NCI-H2196 treated with DMSO at 0.1 percent for 48 hours (cell line): ENCODE results near the gene FTO.

ENCODE experiments used
- DNase-seq: peaks from one replicate; lab custom pipeline; 2025; ENCODE audit not compliant: unreplicated experiment; lab: John Stamatoyannopoulos, UW

Gene FTO

DNA sequence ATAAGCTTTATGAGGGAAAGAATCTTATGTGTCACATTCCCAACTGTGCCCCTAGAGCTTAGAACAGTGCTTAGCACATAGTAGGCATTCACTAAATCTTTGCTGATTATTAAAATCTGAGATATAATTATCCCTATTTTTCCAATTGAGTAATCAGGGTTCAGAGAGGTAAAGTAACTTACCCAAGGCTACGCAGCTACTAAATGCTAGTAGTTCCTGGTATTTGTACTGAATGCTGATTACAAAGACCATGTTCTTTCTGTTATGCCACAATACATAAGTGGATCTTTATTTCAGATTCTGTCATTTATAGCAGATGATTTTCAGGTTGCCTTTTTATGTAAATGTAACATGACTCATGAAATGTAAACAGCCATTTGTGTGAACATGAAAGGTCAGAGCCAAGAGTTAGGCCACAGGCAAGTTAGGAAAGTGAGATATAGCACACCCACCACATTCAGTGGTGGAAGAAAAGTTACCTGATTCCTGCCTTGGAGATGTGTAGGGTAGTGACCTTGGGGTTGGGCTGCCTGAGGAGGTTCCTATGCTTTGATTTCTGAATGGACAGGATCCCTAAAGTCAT is 77.2 kb downstream of the FTO start:
- DNase-seq, result no peak

DNA sequence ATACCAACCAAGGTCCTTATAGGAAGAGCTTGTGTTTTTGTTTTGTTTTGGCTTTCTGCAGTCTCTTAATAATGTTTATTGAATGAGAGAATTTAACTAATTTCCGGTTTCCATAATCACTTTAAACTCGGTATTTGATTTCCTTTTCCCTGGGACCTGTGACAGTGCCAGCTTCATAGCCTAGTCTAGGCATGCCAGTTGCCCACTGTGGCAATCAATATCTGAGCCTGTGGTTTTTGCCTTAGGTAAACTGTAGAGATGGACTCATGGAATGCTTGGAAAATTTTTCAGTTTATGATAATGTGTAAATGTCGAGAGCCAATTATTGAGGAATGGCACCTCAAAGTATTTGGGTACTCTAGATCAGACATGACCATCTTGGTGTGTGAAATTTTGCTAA is 78.2 kb downstream of the FTO start:
- DNase-seq, result no peak

DNA sequence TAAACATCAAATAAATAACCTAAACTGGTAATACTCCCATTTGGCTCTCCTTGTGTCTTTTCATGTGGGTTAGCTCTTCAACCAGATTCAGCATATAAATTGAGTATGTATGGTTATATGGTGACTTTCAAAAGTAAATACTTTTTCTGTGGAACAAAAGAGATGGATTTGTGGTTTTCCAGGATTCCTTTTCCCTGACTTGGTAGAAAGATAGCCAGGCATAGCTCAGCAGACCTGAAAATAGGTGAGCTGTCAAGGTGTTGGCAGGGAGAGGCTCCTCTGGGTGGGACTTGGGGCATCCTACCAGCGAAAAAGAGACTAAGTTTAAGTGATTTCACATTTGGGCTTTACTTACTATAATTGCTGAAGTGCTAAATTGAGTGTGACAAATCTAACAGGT is 80.3 kb downstream of the FTO start:
- DNase-seq, result no peak

DNA sequence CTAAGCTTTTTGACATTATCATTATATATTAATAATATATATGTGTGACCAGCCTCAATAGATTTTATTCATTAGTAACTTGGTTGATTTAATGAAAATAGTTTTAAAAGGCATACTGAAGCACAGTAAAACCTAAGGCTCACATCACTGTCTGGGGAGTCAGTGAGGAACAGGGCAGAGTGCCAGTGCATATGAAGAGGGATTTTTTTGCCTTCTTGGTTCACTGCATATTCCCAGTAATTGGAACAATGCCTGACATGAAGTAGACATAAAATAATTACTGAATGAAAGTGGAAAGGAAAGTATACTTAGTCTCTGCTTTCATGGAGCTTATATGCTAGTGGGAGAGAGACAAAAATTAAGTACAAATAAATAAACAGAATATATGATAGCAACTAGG is 81.1 kb downstream of the FTO start:
- no peak for DNase-seq

DNA sequence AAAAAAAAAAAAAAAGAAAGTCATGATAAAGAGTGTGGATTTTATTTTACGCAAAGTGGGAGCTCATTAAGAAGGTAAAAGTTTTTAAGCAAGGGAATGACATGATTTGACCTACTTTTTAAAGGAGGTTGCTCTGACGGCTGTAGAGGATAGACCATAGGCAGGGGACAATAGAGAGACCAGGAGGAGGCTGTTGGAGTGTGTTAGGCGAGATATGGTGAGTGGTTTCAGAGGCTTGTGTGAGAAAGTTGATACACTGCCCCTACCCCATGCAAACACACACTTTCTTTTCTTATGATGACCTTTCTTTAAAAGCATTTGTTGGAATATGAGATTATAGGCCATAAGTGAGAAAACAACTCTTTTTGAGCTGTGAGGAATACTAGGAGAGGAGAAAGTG is 82.0 kb downstream of the FTO start:
- DNase-seq, result no peak

DNA sequence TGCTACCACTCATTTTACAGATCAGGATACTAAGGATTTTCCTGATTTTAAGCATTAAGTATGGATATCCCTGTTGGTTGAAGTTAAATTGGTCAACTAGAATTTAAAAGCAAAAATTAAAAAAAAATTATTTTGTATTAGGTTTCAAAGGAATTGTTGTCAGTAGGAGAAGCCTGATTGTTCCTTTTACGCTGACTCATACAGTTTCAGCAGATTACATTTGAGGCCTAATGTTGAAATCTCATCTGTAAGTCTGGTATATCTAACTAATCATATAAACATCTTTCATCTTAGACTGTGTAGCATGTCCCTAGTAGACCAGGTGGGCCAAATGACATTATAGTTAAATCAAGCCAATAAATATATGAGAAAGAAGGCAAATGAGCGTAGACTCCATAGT is 83.5 kb downstream of the FTO start:
- no peak for DNase-seq

DNA sequence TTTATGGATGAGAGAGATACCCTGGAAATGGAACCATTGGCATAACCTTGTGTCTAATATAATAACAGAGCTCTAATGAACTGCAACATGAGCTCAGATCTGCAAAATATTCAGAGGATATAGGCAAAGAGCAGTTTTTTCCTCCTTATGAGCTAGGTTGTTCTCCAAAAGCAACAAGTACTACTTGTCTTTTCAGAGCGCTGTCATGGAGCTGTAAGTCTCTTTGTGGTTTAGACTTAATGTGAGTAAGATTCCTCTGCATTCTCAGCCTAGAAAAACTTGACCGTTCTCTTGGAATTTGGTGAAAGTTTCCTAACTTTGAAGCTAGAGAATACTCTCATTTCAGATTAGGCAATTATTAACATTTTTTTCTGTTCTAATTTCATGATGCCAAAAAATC is 85.2 kb downstream of the FTO start:
- DNase-seq, result no peak

DNA sequence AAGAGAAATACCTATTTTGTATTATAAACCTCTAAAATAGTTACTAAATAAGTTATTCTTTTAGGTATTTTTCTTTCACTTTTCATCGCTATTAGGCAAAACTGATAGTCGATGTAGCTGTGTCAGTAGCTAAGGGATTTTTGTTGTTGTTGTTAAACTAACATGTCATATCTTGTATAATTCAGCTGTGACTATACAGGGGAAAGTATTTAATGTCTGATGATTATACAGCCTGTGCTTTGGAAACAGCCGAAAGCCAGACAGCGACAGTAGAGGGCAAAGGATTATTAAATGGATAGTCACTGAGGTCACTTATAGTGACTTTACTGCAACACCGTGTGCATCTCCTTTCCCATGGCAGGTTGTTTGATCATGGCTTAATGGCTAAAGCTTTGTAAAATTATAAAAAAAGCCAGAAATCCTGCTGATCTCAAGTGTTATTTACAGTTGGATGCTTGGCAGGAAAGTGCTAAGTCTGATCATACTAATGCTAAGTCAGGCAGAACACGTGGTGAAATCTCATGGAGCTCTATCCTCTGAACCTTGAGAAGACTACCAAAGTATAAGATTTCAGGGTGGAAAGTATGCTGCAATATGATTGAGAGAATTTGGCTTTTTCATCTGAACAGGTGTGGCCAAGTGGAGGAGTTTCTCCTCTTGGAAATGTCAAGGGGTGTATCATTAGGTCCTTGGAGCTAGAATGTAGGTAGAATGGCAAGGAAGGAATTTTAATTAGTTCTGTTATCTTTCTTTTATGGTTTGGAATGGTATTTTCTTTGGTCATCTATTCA is 88.4 kb downstream of the FTO start:
- no peak for DNase-seq

DNA sequence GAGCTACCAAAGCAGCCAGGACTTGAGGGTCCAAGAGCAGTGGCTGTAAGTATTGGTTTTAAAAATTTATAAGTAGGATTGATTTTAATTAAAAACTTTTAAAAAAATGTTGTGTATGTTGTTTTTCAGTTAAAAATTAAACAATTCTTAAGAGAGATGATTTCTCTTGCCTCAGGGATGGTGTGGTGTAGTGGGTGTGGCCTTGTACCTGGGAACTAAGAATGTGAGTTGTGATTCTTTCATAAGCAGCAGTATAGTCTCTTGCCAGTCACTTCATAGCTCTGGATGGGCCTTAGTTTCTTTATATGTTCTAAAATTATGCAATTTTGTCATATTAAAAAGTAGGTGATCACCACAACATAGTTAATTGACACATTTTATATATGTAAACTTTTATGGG is 99.5 kb downstream of the FTO start:
- DNase-seq, result no peak

DNA sequence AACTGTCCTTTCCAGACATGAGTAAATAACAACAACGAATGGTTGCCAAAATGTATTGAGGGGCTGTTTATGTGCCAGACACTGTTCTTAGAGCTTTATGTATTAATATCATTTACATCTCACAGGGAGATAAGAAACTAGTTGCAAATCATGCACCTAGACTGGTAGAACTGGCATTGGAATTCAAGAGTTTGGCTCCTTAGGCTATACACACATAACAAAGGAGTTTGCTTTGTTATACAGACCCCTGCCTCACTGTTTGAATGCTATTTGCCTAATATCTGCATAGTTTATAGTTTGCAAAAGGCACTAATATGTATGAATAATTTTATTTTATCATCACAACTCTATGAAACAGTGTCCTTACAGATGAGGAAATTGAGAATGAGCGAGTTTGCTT is 100.0 kb downstream of the FTO start:
- no peak for DNase-seq

DNA sequence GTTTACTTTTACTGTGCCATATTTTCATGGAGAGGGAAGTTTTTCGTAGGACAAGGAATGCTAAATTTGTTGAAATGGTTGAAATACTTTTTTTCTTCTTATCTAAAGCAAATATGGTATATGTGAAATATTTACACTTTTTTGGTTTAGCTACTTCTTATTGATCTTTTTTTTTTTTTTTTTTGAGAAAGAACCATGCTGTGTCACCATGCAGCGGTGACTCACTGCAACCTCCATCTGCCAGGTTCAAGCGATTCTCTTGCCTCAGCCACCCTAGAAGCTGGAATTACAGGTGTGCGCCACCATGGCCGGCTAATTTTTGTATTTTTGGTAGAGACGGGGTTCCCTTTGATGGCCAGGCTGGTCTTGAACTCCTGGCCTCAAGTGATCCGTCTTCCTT is 100.5 kb downstream of the FTO start:
- no peak for DNase-seq

DNA sequence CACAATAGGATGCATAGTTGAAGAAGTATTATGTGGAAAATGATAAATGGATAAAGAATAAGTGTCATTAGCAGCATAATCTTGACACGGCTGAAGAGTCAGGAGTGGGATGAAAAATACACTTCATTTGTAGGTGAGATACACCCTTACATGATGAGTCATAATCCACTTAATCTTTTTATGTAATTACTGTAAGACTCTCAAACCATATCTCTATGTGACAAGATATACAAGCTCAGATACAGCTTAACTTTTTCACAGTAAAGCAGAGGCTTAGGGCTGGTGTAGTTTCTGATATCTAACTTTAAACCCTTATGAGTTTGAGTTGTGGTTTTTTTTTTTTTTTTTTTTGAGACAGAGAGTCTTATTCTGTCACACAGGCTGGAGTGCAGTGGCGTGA is 101.2 kb downstream of the FTO start:
- DNase-seq, result no peak

DNA sequence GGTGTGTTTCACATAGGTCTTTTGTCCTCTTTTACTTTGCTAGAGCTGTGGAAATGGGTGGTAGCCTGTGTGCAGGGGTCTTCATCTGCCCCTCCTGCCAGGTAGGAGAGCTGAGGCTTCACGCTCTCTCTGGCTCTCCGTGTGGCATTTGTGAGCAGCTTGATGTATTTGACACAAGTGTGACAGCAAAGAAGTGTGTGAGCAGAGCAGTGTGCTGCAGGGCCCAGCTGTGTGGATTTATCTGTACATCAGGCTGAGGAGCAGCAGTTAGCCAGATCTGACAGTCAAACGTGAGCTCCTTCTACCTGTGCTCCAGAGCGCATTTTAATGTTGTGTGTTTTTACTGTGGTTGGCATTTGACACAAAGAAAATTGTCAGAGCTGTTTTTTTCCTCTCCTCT is 101.8 kb downstream of the FTO start:
- DNase-seq, result no peak

DNA sequence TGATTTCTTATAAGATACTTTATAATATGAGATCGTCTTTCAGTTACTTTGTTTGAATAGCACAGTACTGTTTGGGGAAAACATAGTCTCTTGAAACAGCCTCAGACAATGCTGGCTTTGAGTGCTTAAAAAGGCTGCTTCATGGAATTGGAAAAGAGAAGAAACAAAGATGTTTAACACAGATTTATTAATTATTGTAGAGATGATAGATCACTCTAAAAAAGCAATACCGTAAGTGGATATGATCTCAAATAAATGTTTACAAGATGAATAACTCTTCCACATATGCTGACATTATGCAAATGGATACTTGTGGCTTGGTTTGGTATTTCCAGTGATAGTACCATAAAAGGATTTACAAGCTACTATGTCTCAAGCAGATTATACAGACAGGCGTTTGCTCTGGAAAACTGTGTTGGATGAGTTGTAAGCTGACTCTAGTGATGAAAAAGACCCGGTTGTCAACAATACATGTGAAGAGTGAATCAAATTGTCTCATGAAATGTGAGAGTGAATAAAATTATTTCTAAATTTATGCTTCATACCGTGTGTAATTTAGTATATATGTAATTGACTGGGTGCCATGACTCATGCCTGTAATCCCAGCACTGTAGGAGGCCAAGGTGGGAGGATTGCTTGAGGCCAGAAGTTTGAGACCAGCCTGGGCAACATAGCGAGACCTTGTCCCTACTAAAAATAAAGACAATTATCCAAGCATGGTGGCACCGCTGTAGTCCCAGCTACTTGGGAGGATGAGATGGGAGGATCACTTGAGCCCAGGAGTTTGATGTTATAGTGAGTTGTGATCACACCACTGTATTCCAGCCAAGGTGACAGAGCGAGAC is 105.4 kb downstream of the FTO start:
- DNase-seq, result no peak

DNA sequence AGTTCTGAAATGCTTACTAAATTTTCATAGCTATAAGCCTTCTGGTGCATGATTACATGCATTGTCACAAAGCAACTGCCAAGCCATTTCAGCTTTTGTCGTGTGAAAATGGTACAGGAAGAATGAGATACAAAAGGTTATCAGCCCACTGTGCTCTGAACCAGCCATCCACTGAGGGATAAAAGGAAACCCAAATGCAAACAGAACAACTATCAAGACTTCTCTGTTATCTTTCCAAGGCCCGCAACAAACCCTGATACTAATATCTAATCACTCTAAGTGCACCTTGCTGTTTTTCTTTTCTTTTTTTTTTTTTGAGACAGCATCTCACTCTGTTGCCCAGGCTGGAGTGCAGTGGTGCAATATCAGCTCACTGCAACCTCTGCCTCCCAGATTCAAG is 109.0 kb downstream of the FTO start:
- no peak for DNase-seq

DNA sequence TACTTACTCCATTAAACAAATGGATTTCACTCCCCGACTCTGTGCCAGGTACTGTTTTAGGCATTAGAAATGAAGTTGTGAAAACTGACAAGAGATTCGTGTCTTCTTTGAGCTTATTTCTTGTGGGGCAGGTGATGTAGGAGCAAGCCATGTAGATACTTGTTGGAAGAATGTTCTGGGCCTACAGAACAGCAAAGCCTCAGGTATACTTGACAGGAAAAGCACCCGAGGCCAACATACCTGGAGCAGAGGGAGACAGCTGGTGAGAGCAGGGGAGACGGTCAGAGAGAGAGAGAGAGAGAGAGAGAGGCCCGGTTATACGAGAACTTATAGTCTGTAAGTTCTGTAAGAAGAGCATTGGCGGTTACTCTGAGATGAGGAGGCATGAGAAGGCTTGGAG is 110.8 kb downstream of the FTO start:
- no peak for DNase-seq

DNA sequence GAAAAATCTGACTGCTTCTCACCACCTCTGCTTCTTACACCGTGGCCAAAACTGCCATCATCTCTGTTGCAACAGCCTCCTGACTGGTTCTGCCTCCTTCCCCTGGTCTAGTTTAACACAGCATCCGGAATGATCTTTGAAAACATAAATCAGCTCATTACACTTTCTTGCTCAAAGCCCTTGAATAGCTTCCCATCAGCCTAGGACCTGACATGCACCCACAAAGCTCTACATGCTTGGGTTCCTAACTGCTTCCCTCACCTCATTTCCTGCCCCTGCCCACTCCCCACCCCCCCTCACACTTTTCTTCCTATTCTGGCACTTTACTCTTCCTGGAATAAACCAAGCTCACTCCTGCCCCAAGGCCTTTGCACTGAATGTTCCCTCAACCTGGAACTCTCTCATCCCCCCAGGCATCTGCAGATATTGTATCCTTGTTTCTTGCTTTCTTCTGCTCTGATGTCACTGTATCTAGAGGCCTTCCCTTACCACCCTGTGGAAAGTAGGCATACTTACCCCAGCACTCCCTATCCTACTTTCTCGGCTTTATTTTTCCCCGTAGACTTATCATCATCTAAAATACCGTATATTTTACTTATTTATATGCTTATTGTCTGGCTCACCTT is 112.4 kb downstream of the FTO start:
- DNase-seq, result no peak

DNA sequence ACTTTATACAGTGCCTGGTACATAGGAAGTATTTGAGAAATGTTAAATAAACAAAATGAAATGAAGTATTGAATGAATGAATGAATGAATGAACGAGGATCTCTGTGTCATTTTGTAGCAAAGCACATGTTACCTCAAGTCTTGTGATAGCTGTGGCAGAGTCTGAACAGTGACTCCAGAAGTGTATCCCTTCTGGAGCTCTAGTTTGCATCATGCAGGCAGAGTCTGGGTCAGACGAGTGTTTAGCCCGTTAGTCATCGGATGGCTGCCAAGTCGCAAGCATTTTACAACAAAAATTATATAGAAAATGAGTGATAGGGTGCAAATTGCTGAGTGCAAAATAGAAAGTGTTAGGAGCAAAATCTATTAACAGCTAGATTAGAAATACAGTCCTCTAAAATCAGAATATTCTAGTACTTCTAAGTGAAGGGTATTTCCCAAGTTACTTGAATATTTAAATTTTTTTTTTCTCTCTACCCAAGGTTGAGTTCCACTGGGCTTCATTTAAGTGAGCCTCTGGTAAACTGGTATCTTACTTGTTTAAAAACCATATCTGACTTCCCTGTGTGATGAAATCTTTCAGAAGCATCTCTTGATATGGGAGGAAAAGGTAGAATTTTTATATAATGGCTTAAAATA is 113.3 kb downstream of the FTO start:
- no peak for DNase-seq

DNA sequence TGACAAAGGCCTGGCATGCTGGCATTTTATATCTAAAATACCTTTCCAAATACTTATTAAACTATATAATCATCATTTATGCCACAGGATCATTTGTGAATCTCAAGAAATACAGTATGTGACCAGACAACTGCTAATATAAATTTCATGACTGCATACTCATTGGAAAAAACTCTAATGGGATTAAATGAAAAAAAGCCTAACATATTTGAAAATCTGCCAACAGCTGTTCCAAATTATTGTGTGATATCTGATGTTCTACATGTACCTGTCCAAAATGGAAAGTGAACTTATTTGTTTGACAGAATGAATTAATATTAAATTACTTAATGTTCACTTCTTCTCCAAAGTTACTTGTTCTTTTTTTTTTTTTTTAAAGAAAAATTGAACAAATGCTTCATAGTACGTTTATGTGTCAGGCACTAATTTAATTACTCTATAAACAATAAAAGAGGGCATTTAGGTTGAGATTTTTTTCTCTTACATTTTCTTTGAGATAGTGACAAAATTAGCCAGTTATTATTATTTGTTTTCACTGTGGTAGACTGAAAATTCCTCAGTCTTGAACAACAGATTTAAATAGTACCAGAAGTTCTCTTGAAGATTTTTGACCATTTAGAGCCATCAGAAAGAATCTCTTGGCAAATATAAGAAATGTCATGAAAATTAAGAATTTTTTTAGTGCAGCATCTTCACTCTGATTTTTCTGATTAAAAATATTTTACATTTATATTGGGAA is 114.0 kb downstream of the FTO start:
- DNase-seq, result no peak

DNA sequence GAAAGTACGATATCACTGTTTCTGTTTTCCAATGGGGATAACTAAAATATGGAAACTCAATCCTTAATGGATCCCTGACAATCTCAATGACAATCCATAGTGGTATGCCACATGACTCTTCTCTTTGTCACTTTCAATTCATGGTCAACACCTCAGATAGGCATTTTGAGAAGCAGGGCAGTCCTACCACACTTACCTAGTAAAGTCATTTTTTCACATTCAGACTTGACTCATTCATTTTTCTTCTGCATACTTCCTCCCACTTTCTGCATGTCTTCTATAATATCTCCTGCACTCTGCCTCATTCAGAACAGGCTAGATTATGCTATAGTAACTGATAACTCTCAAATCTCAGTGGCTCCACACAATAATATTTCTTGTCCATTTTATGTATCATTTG is 117.5 kb downstream of the FTO start:
- no peak for DNase-seq
